ENCODE results near the gene CORO2A. TPM values are rescaled to one million over a fixed set of nuclear protein-coding genes. Genes with fewer than 3 reads are reported as not detected.

The CORO2A gene
- total RNA-seq, 1 experiment from 2014 or later = 15.8 TPM

DNA sequence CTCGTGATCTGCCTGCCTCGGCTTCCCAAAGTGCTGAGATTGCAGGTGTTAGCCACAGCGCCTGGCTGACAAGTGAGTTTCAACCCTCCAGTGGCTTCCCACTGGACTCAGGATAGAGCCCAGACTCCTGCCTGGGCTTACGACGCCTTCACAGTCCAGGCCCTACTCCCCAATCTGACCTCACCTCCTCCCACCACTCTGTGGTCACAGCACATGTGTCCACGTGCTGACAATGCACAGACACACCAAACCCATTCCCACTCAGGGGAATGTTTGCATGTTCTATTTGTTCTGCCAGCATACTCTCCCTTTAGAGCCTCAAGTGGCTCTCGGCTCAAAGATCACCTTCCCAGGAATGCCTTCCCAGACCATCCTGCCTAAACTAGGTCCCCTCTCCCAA is 42.3 kb downstream of the CORO2A start:
- TF ChIP-seq, protein P1, sequence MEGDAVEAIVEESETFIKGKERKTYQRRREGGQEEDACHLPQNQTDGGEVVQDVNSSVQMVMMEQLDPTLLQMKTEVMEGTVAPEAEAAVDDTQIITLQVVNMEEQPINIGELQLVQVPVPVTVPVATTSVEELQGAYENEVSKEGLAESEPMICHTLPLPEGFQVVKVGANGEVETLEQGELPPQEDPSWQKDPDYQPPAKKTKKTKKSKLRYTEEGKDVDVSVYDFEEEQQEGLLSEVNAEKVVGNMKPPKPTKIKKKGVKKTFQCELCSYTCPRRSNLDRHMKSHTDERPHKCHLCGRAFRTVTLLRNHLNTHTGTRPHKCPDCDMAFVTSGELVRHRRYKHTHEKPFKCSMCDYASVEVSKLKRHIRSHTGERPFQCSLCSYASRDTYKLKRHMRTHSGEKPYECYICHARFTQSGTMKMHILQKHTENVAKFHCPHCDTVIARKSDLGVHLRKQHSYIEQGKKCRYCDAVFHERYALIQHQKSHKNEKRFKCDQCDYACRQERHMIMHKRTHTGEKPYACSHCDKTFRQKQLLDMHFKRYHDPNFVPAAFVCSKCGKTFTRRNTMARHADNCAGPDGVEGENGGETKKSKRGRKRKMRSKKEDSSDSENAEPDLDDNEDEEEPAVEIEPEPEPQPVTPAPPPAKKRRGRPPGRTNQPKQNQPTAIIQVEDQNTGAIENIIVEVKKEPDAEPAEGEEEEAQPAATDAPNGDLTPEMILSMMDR (conservative IDR thresholded peaks at IDR 0.05) = no peak
- Histone ChIP-seq H3K4me2 (ENCODE audit: insufficient read depth, insufficient read length, low read length) (no peak overlapping the region), H3K23ac (ENCODE audit: insufficient read length, low read depth, low read length) (no peak overlapping the region), H2BK20ac (ENCODE audit: low read depth, low read length, poor library complexity, severe bottlenecking) (no peak overlapping the region), H2BK15ac (ENCODE audit: low read depth, low read length) (no peak overlapping the region), H3K27me3 (ENCODE audit: insufficient read depth, low read length) (no peaks in the 10 kb centered on the region), H3K18ac (ENCODE audit: insufficient read length, low read depth, low read length) (no peak overlapping the region), H4K5ac (ENCODE audit: insufficient read length, low read depth, low read length) (no peak overlapping the region), H4K20me1 (ENCODE audit: control insufficient read depth, insufficient read depth, insufficient read length) (no peaks in the 10 kb centered on the region), H4K8ac (replicated peaks; ENCODE audit: insufficient read length, low read depth, low read length) (no peak overlapping the region), H3K14ac (ENCODE audit: insufficient read depth, low read length) (no peak overlapping the region), H2BK12ac (ENCODE audit: insufficient read length, low read depth, low read length) (no peak overlapping the region), H2BK120ac (ENCODE audit: low read depth, low read length, poor library complexity, severe bottlenecking) (no peak overlapping the region), H3K4me1 (ENCODE audit: insufficient read depth, low read length) (no peaks in the 10 kb centered on the region), H4K91ac (ENCODE audit: insufficient read length, low read depth, low read length) (no peak overlapping the region), H3K4ac (ENCODE audit: low read depth, low read length) (no peak overlapping the region), H3K79me2 (ENCODE audit: insufficient read depth, low read length) (no peaks in the 10 kb centered on the region), H3K79me1 (ENCODE audit: insufficient read depth, low read depth, low read length, poor library complexity, severe bottlenecking) (no peaks in the 10 kb centered on the region), H3K23me2 (ENCODE audit: insufficient read length, low read depth, low read length, poor library complexity, severe bottlenecking) (no peaks in the 10 kb centered on the region), H3K56ac (ENCODE audit: insufficient read length, low read depth, low read length) (no peak overlapping the region), H2AFZ (ENCODE audit: low read length) (no peak overlapping the region), H3T11ph (ENCODE audit: low read length) (no peak overlapping the region), H2AK5ac (ENCODE audit: insufficient read length, low read length) (no peak overlapping the region), H2BK5ac (ENCODE audit: insufficient read length, low read length) (no peak overlapping the region), H3K9me3 (ENCODE audit: control insufficient read depth, low read depth, low read length) (no peaks in the 10 kb centered on the region), H3K27ac (ENCODE audit: insufficient read length, low read depth, low read length) (no peak overlapping the region), H3K9ac (ENCODE audit: extremely low read depth, insufficient read length, low read length) (no peak overlapping the region)
- WGBS (ENCODE audit: extremely low coverage, insufficient read length, low lambda C conversion rate) = no CpG with 5 or more reads among the region's 7 CpGs
- H3K4me3 Mint-ChIP-seq = no peak overlapping the region
- no peaks in the 10 kb centered on the region for H3K27me3 Mint-ChIP-seq (ENCODE audit: low read depth)
- peaks cover 7 to 11% of the 10 kb centered on the region in 2 experiments; a peak in 3 of 4 replicates for H3K4me1 Mint-ChIP-seq
- no peak for DNase-seq
- H3K9me3 Mint-ChIP-seq = no peaks in the 10 kb centered on the region
- H3K27ac Mint-ChIP-seq = no peak overlapping the region; a peak in 1 of 7 replicates
- peaks cover 3 to 14% (median 7%) of the 10 kb centered on the region in 3 experiments; a peak in 3 of 7 replicates for H3K36me3 Mint-ChIP-seq (ENCODE audit: insufficient read depth in 1 of 3, low read depth in 3 of 3)
